Measurements from ENCODE around the gene TRIM14.

Gene TRIM14

GRCh38 chr9:98159301-98159700 is 40.3 kb upstream of the TRIM14 start:
- no peak overlapping the region for H3K9ac ChIP-seq (ENCODE audit: low read depth, low read length, poor library complexity, severe bottlenecking)
- no peaks in the 10 kb centered on the region for H3K9me2 ChIP-seq (replicated peaks; ENCODE audit: low read depth, low read length)
- TF ChIP-seq, protein P1, sequence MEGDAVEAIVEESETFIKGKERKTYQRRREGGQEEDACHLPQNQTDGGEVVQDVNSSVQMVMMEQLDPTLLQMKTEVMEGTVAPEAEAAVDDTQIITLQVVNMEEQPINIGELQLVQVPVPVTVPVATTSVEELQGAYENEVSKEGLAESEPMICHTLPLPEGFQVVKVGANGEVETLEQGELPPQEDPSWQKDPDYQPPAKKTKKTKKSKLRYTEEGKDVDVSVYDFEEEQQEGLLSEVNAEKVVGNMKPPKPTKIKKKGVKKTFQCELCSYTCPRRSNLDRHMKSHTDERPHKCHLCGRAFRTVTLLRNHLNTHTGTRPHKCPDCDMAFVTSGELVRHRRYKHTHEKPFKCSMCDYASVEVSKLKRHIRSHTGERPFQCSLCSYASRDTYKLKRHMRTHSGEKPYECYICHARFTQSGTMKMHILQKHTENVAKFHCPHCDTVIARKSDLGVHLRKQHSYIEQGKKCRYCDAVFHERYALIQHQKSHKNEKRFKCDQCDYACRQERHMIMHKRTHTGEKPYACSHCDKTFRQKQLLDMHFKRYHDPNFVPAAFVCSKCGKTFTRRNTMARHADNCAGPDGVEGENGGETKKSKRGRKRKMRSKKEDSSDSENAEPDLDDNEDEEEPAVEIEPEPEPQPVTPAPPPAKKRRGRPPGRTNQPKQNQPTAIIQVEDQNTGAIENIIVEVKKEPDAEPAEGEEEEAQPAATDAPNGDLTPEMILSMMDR (conservative IDR thresholded peaks at IDR 0.05; ENCODE audit: low read length) = no peak
- no peak for TF ChIP-seq EZH2phosphoT487 (IDR thresholded peaks at IDR 0.05; ENCODE audit: borderline replicate concordance)
- H3K4me3 ChIP-seq (ENCODE audit: low read length, poor library complexity, severe bottlenecking) = no peak overlapping the region
- no peaks in the 10 kb centered on the region for H3K27me3 ChIP-seq (ENCODE audit: insufficient read depth, low read length, poor library complexity, severe bottlenecking)
- no peaks in the 10 kb centered on the region for H3K9me3 ChIP-seq (ENCODE audit: insufficient read depth, low read depth, low read length)
- H3K4me2 ChIP-seq (ENCODE audit: low read depth, low read length, poor library complexity, severe bottlenecking) = no peak overlapping the region
- no peaks in the 10 kb centered on the region for H4K20me1 ChIP-seq (ENCODE audit: insufficient read depth, low read length, poor library complexity, severe bottlenecking)
- H3K36me3 ChIP-seq (ENCODE audit: insufficient read depth, low read length) = no peaks in the 10 kb centered on the region
- no peaks in the 10 kb centered on the region for H3K4me1 ChIP-seq (ENCODE audit: insufficient read depth, low read length, poor library complexity, severe bottlenecking)
- H3F3A ChIP-seq (ENCODE audit: low read depth) = no peaks in the 10 kb centered on the region
- no peaks in the 10 kb centered on the region for H3K79me2 ChIP-seq (ENCODE audit: insufficient read depth, low read length)
- no peak overlapping the region for H2AFZ ChIP-seq (ENCODE audit: low read length)

- TF ChIP-seq, protein P1 (conservative IDR thresholded peaks at IDR 0.05; ENCODE audit: low read length) = no peak
- TF ChIP-seq EZH2phosphoT487 (IDR thresholded peaks at IDR 0.05; ENCODE audit: borderline replicate concordance) = no peak
- H3K4me3 ChIP-seq (ENCODE audit: low read length, poor library complexity, severe bottlenecking) = no peak overlapping the region
- H2AFZ ChIP-seq (ENCODE audit: low read length) = no peak overlapping the region
- 0 out of 2 replicates have a peak, but pooled peaks cover 3% of the 10 kb centered on the region for H3F3A ChIP-seq (ENCODE audit: low read depth)
- H3K4me2 ChIP-seq (ENCODE audit: low read depth, low read length, poor library complexity, severe bottlenecking) = no peak overlapping the region
- no peaks in the 10 kb centered on the region for H3K9me3 ChIP-seq (ENCODE audit: insufficient read depth, low read depth, low read length)
- no peaks in the 10 kb centered on the region for H3K9me2 ChIP-seq (replicated peaks; ENCODE audit: low read depth, low read length)
- no peaks in the 10 kb centered on the region for H3K36me3 ChIP-seq (ENCODE audit: insufficient read depth, low read length)
- H3K79me2 ChIP-seq (ENCODE audit: insufficient read depth, low read length) = no peaks in the 10 kb centered on the region
- H3K4me1 ChIP-seq (ENCODE audit: insufficient read depth, low read length, poor library complexity, severe bottlenecking) = no peaks in the 10 kb centered on the region
- H3K27me3 ChIP-seq (ENCODE audit: insufficient read depth, low read length, poor library complexity, severe bottlenecking) = no peaks in the 10 kb centered on the region
- no peaks in the 10 kb centered on the region for H4K20me1 ChIP-seq (ENCODE audit: insufficient read depth, low read length, poor library complexity, severe bottlenecking)
- no peak overlapping the region for H3K9ac ChIP-seq (ENCODE audit: low read depth, low read length, poor library complexity, severe bottlenecking)
Observed at GRCh38 chr9:98158071-98158831, 39.2 kb upstream of the TRIM14 start.

DNA sequence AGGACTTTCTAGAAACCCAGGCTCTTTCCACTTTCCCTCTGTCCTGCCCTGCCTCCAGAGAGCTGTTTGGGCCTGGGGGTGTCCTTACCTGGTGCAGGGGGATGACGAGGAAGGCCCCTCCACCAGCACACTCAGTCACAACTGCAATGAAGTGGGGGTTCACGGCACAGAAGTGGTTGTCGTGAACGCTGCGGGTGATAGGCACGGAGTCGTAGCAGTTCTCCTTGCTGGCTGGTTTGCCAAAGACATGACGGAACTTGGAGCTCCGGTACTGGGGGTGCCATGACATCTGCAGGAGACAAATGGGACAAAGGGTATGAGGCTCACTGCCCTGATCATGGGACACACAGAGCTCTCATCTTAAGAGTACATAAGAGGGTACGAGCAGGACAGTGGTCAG is 38.4 kb upstream of the TRIM14 start:
- Histone ChIP-seq H3K36me3 (ENCODE audit: insufficient read depth, low read length) (no peaks in the 10 kb centered on the region), H3K9ac (ENCODE audit: low read depth, low read length, poor library complexity, severe bottlenecking) (no peak overlapping the region), H3K27me3 (ENCODE audit: insufficient read depth, low read length, poor library complexity, severe bottlenecking) (no peaks in the 10 kb centered on the region), H3K79me2 (ENCODE audit: insufficient read depth, low read length) (no peaks in the 10 kb centered on the region), H2AFZ (ENCODE audit: low read length) (no peak overlapping the region), H3K4me2 (ENCODE audit: low read depth, low read length, poor library complexity, severe bottlenecking) (no peak overlapping the region), H3K9me3 (ENCODE audit: insufficient read depth, low read depth, low read length) (no peaks in the 10 kb centered on the region), H3K4me3 (ENCODE audit: low read length, poor library complexity, severe bottlenecking) (no peak overlapping the region), H3K9me2 (replicated peaks; ENCODE audit: low read depth, low read length) (no peaks in the 10 kb centered on the region), H4K20me1 (ENCODE audit: insufficient read depth, low read length, poor library complexity, severe bottlenecking) (no peaks in the 10 kb centered on the region), H3K4me1 (ENCODE audit: insufficient read depth, low read length, poor library complexity, severe bottlenecking) (no peaks in the 10 kb centered on the region), H3F3A (ENCODE audit: low read depth) (0 out of 2 replicates have a peak, but pooled peaks cover 3% of the 10 kb centered on the region)
- TF ChIP-seq, protein P1 (conservative IDR thresholded peaks at IDR 0.05; ENCODE audit: low read length) = no peak
- TF ChIP-seq EZH2phosphoT487 (IDR thresholded peaks at IDR 0.05; ENCODE audit: borderline replicate concordance) = no peak
